Measurements from ENCODE around the gene ERI3. TPM values are rescaled to one million over a fixed set of nuclear protein-coding genes. Genes with fewer than 3 reads are reported as not detected.

Gene ERI3
- total and polyA plus RNA-seq, 10 of the 15 experiments (the other 5 are each of a cell fraction or from before 2014, with no cell fraction given): 20.6 to 90.4 (median 41.2) TPM

DNA sequence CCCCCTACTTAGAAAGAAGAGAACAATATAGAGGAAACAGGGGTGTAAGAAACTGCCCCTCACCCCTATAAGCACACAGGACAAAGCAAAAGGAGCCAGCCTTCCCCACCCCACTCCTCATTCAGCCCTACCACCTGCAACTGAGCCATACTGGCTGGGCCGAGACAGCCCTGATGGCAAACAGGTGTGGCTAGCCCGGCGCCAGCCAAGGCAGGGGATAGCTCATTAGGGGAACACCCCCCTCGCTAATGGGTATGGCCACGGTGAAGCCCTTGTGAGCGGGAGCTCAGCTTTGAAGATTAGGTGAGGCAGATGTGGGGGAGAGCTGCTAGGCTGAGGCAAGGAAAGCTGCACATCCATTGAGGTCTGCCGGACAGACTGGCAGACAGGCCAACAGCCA lies 65.5 kb downstream of the ERI3 start:
- in situ Hi-C loops (cut with MboI): no loop called here
- BruUV-seq (replicated peaks): no TSS peak
- no peaks in the 10 kb centered on the region for H3K79me2 ChIP-seq (ENCODE audit: control insufficient read depth, insufficient read depth, low read length)
- intact Hi-C loops (cut with micrococcal nuclease; ENCODE audit: unreplicated experiment): no loop called here
- H3K27me3 ChIP-seq (replicated peaks in 1 of 2; ENCODE audit: control insufficient read depth in 2 of 2, insufficient read depth in 2 of 2, low read length in 1 of 2): no peaks in the 10 kb centered on the region
- DNase-seq (ENCODE audit: low read depth, low spot score): no peak
- H3K4me3 ChIP-seq: no peak overlapping the region
- H3K36me3 ChIP-seq (ENCODE audit: control insufficient read depth in 2 of 2, insufficient read depth in 2 of 2, low read length in 1 of 2): peaks cover 0 to 3% of the 10 kb centered on the region in 2 experiments; a peak in 3 of 4 replicates
- no peak for ATAC-seq
- H4K20me1 ChIP-seq (ENCODE audit: control insufficient read depth, insufficient read depth): no peaks in the 10 kb centered on the region
- H3K9ac ChIP-seq (ENCODE audit: control insufficient read depth, insufficient read depth, low read length): no peak overlapping the region
- H3K4me2 ChIP-seq (ENCODE audit: control insufficient read depth, insufficient read depth): no peak overlapping the region
- FAIRE-seq: no peak
- TF ChIP-seq POLR2AphosphoS5 (IDR thresholded peaks at IDR 0.05; ENCODE audit: low read length): no peak
- no peak for TF ChIP-seq NBN (IDR thresholded peaks at IDR 0.05)
- no peak for TF ChIP-seq TBL1XR1 (IDR thresholded peaks at IDR 0.05; ENCODE audit: low read depth, low read length)
- TF ChIP-seq TCF7 (IDR thresholded peaks at IDR 0.05; ENCODE audit: borderline replicate concordance): no peak
- TF ChIP-seq HDAC6 (IDR thresholded peaks at IDR 0.05; ENCODE audit: unreplicated experiment): no peak
- TF ChIP-seq POLR2A (IDR thresholded peaks at IDR 0.05; ENCODE audit: low read depth, low read length): no peak
- TF ChIP-seq, protein P1, sequence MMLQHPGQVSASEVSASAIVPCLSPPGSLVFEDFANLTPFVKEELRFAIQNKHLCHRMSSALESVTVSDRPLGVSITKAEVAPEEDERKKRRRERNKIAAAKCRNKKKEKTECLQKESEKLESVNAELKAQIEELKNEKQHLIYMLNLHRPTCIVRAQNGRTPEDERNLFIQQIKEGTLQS (IDR thresholded peaks at IDR 0.05; ENCODE audit: borderline replicate concordance, extremely low read depth, low read depth, low read length): no peak
- no peak for TF ChIP-seq MTA2 (IDR thresholded peaks at IDR 0.05; ENCODE audit: low read depth)
- TF ChIP-seq MYB (IDR thresholded peaks at IDR 0.05; ENCODE audit: borderline replicate concordance, low read depth, low read length): no peak
- TF ChIP-seq, protein P2, sequence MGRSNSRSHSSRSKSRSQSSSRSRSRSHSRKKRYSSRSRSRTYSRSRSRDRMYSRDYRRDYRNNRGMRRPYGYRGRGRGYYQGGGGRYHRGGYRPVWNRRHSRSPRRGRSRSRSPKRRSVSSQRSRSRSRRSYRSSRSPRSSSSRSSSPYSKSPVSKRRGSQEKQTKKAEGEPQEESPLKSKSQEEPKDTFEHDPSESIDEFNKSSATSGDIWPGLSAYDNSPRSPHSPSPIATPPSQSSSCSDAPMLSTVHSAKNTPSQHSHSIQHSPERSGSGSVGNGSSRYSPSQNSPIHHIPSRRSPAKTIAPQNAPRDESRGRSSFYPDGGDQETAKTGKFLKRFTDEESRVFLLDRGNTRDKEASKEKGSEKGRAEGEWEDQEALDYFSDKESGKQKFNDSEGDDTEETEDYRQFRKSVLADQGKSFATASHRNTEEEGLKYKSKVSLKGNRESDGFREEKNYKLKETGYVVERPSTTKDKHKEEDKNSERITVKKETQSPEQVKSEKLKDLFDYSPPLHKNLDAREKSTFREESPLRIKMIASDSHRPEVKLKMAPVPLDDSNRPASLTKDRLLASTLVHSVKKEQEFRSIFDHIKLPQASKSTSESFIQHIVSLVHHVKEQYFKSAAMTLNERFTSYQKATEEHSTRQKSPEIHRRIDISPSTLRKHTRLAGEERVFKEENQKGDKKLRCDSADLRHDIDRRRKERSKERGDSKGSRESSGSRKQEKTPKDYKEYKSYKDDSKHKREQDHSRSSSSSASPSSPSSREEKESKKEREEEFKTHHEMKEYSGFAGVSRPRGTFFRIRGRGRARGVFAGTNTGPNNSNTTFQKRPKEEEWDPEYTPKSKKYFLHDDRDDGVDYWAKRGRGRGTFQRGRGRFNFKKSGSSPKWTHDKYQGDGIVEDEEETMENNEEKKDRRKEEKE (IDR thresholded peaks at IDR 0.05): no peak
- H3K27ac ChIP-seq (ENCODE audit: control insufficient read depth, insufficient read depth): no peak overlapping the region
- no peaks in the 10 kb centered on the region for H3K9me3 ChIP-seq (replicated peaks; ENCODE audit: control insufficient read depth, insufficient read depth, low read length)
- ChIA-PET RAD21 (ENCODE audit: unreplicated experiment) (no interaction called here), CTCF (no interaction called here), POLR2A (no interaction called here), SMC1A (ENCODE audit: uncharacterized antibody, unreplicated experiment) (no interaction called here)
- WGBS (ENCODE audit: insufficient coverage, insufficient replicate concordance, low lambda C conversion rate, missing lambda C conversion rate): 100% methylated on average over 7 of the region's 7 CpGs
- no peaks in the 10 kb centered on the region for H3K4me1 ChIP-seq (ENCODE audit: control insufficient read depth, insufficient read depth, low read length)
- no peak overlapping the region for H2AFZ ChIP-seq (ENCODE audit: control insufficient read depth, low read depth, low read length)

Data from GM12878 (cell line).